NT2/D1 (cell line): ENCODE results near the gene RNF212B.

Experiments used
- DNase-seq: peaks from one replicate; pipeline ENCODE4 v3.0.0-alpha.2; 2011; ENCODE audit warnings: low read depth, low spot score
- H3K27me3 ChIP-seq: 2 replicates; pipeline ENCODE4 v1.6.0; 2011; ENCODE audit warnings: mild to moderate bottlenecking; ENCODE audit not compliant: insufficient read length, insufficient read depth
- H3K36me3 ChIP-seq: 2 replicates; pipeline ENCODE4 v1.6.1; 2011; ENCODE audit warnings: mild to moderate bottlenecking, low read length, mixed read lengths; ENCODE audit not compliant: insufficient read depth, insufficient read length
- H3K4me1 ChIP-seq: 2 replicates; pipeline ENCODE4 v1.5.1; 2011; ENCODE audit not compliant: insufficient read depth, insufficient read length
- H3K4me3 ChIP-seq: 2 replicates; pipeline ENCODE4 v1.5.1; 2011; ENCODE audit warnings: low read depth; ENCODE audit not compliant: insufficient read length
- H3K9ac ChIP-seq: 2 replicates; pipeline ENCODE4 v1.6.0; 2011; ENCODE audit warnings: low read depth; ENCODE audit not compliant: insufficient read length
- H3K9me3 ChIP-seq: 2 replicates; pipeline ENCODE4 v1.5.1; 2011; ENCODE audit warnings: mild to moderate bottlenecking, low read length; ENCODE audit not compliant: insufficient read depth
- SUZ12 ChIP-seq: IDR thresholded peaks from 2 replicates; pipeline ENCODE4 v1.6.1; 2011; ENCODE audit not compliant: insufficient read length, insufficient read depth; ENCODE audit errors: extremely low read depth
- YY1 ChIP-seq: IDR thresholded peaks from 2 replicates; pipeline ENCODE4 v1.6.1; 2011; ENCODE audit not compliant: insufficient read length, insufficient read depth
- ZNF274 ChIP-seq: IDR thresholded peaks from 2 replicates; pipeline ENCODE4 v1.6.1; 2011; ENCODE audit warnings: mild to moderate bottlenecking, low read depth, low read length

The RNF212B gene

DNA sequence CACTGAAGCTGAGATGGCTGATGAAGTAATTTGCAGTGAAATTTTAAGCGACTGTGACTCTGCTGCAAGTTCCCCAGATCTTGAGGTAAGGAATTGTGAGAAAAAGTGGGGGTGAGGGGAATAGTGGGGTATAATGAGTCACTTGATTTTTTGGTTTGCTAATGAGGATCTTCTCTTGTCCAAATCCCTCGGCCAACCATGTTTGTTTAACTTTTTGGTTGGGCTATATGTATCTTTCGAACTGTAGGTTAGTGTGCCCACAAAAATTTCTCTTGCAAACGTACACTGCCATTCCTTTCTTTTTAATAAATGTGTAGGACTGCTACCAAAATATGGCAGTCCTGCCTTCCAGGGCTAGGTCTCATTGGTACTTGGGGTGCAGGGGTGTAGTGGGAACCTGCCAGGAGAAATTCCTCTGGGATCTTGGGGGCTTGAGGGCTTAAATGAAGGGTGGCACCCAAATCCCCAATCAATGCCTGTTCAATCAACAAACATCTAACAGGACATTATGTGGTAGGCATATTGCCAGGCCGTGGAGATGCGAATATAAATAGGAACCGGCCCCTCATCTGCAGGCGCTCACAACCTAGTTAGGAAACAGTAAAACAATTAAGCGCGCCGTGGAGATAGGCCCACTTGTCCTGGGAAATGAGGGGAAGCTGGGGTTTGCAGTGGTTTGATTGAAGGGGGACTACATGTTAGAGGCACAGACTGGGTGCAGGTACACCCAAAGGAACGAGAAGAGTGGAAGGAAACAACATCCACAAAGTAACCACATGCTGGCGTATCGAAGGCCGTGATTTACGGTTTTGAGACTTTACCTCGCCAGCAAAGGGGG, 82.2 kb downstream of the RNF212B start:
- Histone ChIP-seq H3K4me3 (peak overlapping the region; percentile 68), H3K36me3 (peaks cover 41% of the 10 kb centered on the region), H3K27me3 (no peaks in the 10 kb centered on the region), H3K9me3 (no peaks in the 10 kb centered on the region), H3K4me1 (no peaks in the 10 kb centered on the region), H3K9ac (peak overlapping the region; percentile 79)
- no peak for DNase-seq
- TF ChIP-seq SUZ12 = no peak
- TF ChIP-seq YY1 = no peak

DNA sequence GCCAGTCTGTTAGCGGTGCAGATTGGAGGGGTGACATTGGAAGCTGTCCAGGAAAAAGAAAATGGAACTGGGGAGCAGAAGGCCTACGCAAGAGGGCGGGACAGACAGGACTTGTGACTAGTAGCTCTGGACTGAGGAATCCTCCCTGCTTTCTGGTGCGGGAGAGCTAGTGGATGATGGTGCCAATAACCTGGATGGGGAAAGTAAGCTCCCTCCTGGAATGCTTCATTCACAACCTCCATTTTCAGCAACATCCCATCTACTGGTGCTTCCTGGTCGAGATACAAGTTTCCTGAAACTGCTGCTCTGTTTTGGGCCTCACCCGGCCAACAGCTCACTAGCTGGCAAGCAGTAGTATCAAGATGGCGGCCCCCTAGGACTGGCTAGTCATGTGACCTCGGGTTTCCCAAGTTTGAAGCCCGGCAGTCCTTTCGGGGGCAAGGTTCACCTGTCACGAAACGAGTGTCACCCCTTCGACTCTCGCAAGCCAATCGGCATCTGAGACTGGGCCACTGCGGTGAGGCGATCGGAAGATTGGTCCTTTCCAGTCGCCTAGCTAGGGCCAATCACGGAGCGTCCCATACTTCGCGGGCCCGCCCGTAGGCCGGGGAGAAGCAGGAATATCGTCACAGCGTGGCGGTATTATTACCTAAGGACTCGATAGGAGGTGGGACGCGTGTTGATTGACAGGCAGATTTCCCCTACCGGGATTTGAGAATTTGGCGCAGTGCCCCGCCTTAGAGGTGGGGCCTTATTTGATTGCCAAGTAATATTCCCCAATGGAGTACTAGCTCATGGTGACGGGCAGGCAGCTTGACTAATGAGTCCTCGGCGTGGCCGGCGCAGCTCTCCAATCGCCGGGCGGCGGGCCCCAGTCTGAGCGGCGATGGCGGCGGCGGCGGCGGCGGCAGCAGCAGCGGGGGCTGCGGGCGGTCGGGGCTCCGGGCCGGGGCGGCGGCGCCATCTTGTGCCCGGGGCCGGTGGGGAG, 83.1 kb downstream of the RNF212B start, which contains the start of gene PABPN1:
Gene PABPN1, plus strand, starts transcription at position 874 of the 988 bp plus-strand sequence. Its CDS starts 13 bp downstream, at position 887.
- peak within 1 kb of the TSS; percentile 83 for H3K4me3 ChIP-seq
- H3K9me3 ChIP-seq = no peaks in the 10 kb centered on the region
- H3K36me3 ChIP-seq = peaks cover 47% of the 10 kb centered on the region
- peak; percentile 93 for TF ChIP-seq YY1
- TF ChIP-seq ZNF274 = no peak
- peak; percentile 99 for DNase-seq
- H3K9ac ChIP-seq = peak within 1 kb of the TSS; percentile 92
- H3K4me1 ChIP-seq = no peaks in the 10 kb centered on the region
- no peaks in the 10 kb centered on the region for H3K27me3 ChIP-seq

GRCh38 chr14:23321572-23322547, 84.1 kb downstream of the RNF212B start:
- no peaks in the 10 kb centered on the region for H3K27me3 ChIP-seq
- H3K4me1 ChIP-seq = no peaks in the 10 kb centered on the region
- H3K9ac ChIP-seq = peak overlapping the region; percentile 92
- H3K4me3 ChIP-seq = peak overlapping the region; percentile 83
- no peak for DNase-seq
- TF ChIP-seq SUZ12 (no peak), YY1 (no peak), ZNF274 (no peak)
- peaks cover 46% of the 10 kb centered on the region for H3K36me3 ChIP-seq
- no peaks in the 10 kb centered on the region for H3K9me3 ChIP-seq
